K562 (cell line): ENCODE data around the gene OR13C8. TPM values are rescaled to one million over a fixed set of nuclear protein-coding genes. Genes with fewer than 3 reads are reported as not detected.
"Not testable (repeated sequence)": the region's sequence is repeated elsewhere in the genome, so short reads cannot be mapped to it uniquely, and the experiment has no call there.

ENCODE experiments used
- ATAC-seq: fragments of 200-7000 bp; cut with Tn5 transposase; 3 replicates; pipeline ENCODE4 v1.9.1; 2020; ENCODE audit warnings: moderate library complexity
- BruUV-seq: library from RNA; stranded (reverse); fragments of 400-500 nt; replicated peaks from 2 replicates; lab custom pipeline; 2021; lab: Mats Ljungman, UMichigan
- CTCF ChIA-PET: fragments of 300-600 bp; formaldehyde crosslinking; extraction: SDS; loops from one replicate; lab custom pipeline; 2021; ENCODE audit warnings: low intra/inter-chr PET ratio; lab: Yijun Ruan, JAX
- POLR2A ChIA-PET: fragments of 300-600, 350-650 bp; sonication (Branson Sonifier 250); formaldehyde crosslinking; extraction: SDS; loops from one replicate; lab custom pipeline; 2021; ENCODE audit warnings: antibody characterized with exemption, inconsistent platforms; lab: Yijun Ruan, JAX
- DNase-seq, 4 experiments: peaks; one replicate each; pipeline versions ENCODE4 v3.0.0 to v3.0.0-alpha.2; 2011 to 2018; ENCODE audit warnings: low spot score in 3 of 4, mixed read lengths in 3 of 4; ENCODE audit errors: extremely low read depth in 1 of 4
- FAIRE-seq: peaks from 2 replicates; lab custom pipeline; 2011; peaks lifted over from hg19 to GRCh38; lab: Jason Lieb, UNC
- H2AFZ ChIP-seq: 2 replicates; pipeline ENCODE4 v1.6.0; 2011; ENCODE audit warnings: low read depth, low read length, control low read depth, inconsistent platforms
- H3K27ac ChIP-seq: fragments of 200-600 bp; 3 replicates; pipeline ENCODE4 v1.8.0; 2011; ENCODE audit warnings: low read depth, mild to moderate bottlenecking, control low read depth, inconsistent platforms, low read length, moderate library complexity, mixed read lengths; ENCODE audit errors: extremely low read depth
- H3K27me3 ChIP-seq, 2 experiments: fragments of 300-600 bp in 1 of 2; 2 replicates in 1 of 2; 3 replicates in 1 of 2; pipeline versions ENCODE4 v1.6.0 to v1.8.0; 2011; ENCODE audit warnings: inconsistent platforms in 2 of 2, low read length in 2 of 2, mild to moderate bottlenecking in 1 of 2, mixed read lengths in 1 of 2, moderate library complexity in 1 of 2; ENCODE audit not compliant: control insufficient read depth in 2 of 2, insufficient read depth in 2 of 2
- H3K36me3 ChIP-seq: fragments of 300-600 bp; 3 replicates; pipeline ENCODE4 v1.8.0; 2011; ENCODE audit warnings: mild to moderate bottlenecking, low read length, inconsistent platforms; ENCODE audit not compliant: control insufficient read depth, insufficient read depth
- H3K4me1 ChIP-seq, 2 experiments: fragments of 200-600 bp in 1 of 2; replicated peaks in 1 of 2; 2 replicates in 1 of 2; 3 replicates in 1 of 2; pipeline versions ENCODE4 v1.5.1 to v1.8.0; 2011; ENCODE audit warnings: inconsistent platforms in 2 of 2, low read length in 2 of 2, mild to moderate bottlenecking in 1 of 2, mixed read lengths in 1 of 2, moderate library complexity in 1 of 2; ENCODE audit not compliant: control insufficient read depth in 2 of 2, insufficient read depth in 2 of 2
- H3K4me2 ChIP-seq: 2 replicates; pipeline ENCODE4 v1.6.1; 2011; ENCODE audit warnings: low read length, control low read depth, inconsistent platforms, mixed read lengths; ENCODE audit not compliant: insufficient read depth
- H3K4me3 ChIP-seq: fragments of 200-600 bp; sonication (generic), shearing (Covaris generic); 2 replicates; pipeline ENCODE4 v1.5.1; 2016; ENCODE audit warnings: control low read depth, inconsistent platforms
- H3K79me2 ChIP-seq: fragments of 200-600 bp; 3 replicates; pipeline ENCODE4 v1.8.0; 2011; ENCODE audit warnings: low read length, inconsistent platforms; ENCODE audit not compliant: control insufficient read depth, insufficient read depth
- H3K9ac ChIP-seq, 2 experiments: 2 replicates each; pipeline versions ENCODE4 v1.6.0 to v1.6.1; 2011; ENCODE audit warnings: low read depth in 2 of 2, low read length in 2 of 2, control low read depth in 1 of 2, inconsistent platforms in 1 of 2, mild to moderate bottlenecking in 1 of 2, mixed read lengths in 1 of 2; ENCODE audit not compliant: insufficient read depth in 1 of 2
- H3K9me1 ChIP-seq: one replicate; pipeline ENCODE4 v1.6.0; 2011; ENCODE audit warnings: inconsistent platforms, mild to moderate bottlenecking, low read length, moderate library complexity; ENCODE audit not compliant: control insufficient read depth, insufficient read depth
- H3K9me3 ChIP-seq: replicated peaks from 2 replicates; pipeline ENCODE4 v1.5.1; 2011; ENCODE audit warnings: low read depth, low read length, inconsistent platforms; ENCODE audit not compliant: control insufficient read depth, insufficient read depth
- H4K20me1 ChIP-seq: replicated peaks from 2 replicates; pipeline ENCODE4 v1.6.1; 2011; ENCODE audit warnings: low read length, inconsistent platforms, mixed read lengths; ENCODE audit not compliant: control insufficient read depth, insufficient read depth
- CGGBP1 ChIP-seq: fragments of 250-450 bp; sonication (Bioruptor Pico); IDR thresholded peaks from 2 replicates; pipeline ENCODE4 v1.9.0; 2021; ENCODE audit warnings: mild to moderate bottlenecking
- NFATC3 ChIP-seq: fragments of 450-650 bp; IDR thresholded peaks from 2 replicates; pipeline ENCODE4 v1.6.1; 2017; ENCODE audit warnings: mild to moderate bottlenecking
- ZBTB49 ChIP-seq: sonication (generic); formaldehyde crosslinking; IDR thresholded peaks from 2 replicates; pipeline ENCODE4 v1.8.0; 2022; ENCODE audit warnings: missing genetic modification reagents, mild to moderate bottlenecking, borderline replicate concordance
- WGBS: fragments of 100-300 bp; shearing (Covaris generic); methylation state at CpG from one replicate; pipeline ENCODE4 v1.1.6; 2016; ENCODE audit warnings: low coverage, mixed read lengths; ENCODE audit not compliant: insufficient coverage; ENCODE audit errors: missing lambda C conversion rate; 5-methylcytosine and 5-hydroxymethylcytosine counted together
- in situ Hi-C: fragments of 300-500 bp; cut with MboI; formaldehyde crosslinking; loops from 4 replicates; pipeline ENCODE4 v1.15.0; 2018; ENCODE audit warnings: inconsistent platforms, mixed read lengths
- intact Hi-C: fragments of 100-400 bp; cut with micrococcal nuclease; formaldehyde crosslinking; loops from 2 replicates; pipeline ENCODE4 v1.14.2; 2022
- polyA plus RNA-seq, 8 experiments: library from polyadenylated mRNA; depleted of rRNA in 4 of 8; stranded (reverse) in 5 of 8; unstranded in 3 of 8; fragments of >200 nt; fragmentation: Nextera tagmentation in 2 of 8; fragmentation: Illumina TruSeq in 1 of 8; extraction: Ambion mirVana in 2 of 8; extraction: Trizol in 1 of 8; gene quantifications; 2 replicates each; pipeline versions ENCODE4 v1.2.1 to v1.2.3, GENCODE V29; 2011 to 2014; ENCODE audit warnings: inconsistent platforms in 1 of 8, missing spikeins in 1 of 8
- total RNA-seq, 7 experiments: library from RNA; depleted of rRNA in 6 of 7; stranded (reverse); fragments of >200 nt in 6 of 7; fragmentation: Illumina TruSeq in 2 of 7; extraction: Trizol in 2 of 7; gene quantifications; 2 replicates each; pipeline versions ENCODE4 v1.2.1 to v1.2.3, GENCODE V29; 2011 to 2021; ENCODE audit warnings: low replicate concordance in 1 of 7

The OR13C8 gene
- total and polyA plus RNA-seq, 9 of the 15 experiments (the other 6 are each of a cell fraction or from before 2014, with no cell fraction given): not detected

GRCh38 chr9:104604801-104605200 is 35.8 kb downstream of the OR13C8 start:
- no peaks in the 10 kb centered on the region for H3K9me3 ChIP-seq
- H3K36me3 ChIP-seq: no peaks in the 10 kb centered on the region
- no peaks in the 10 kb centered on the region for H4K20me1 ChIP-seq
- in situ Hi-C loops (no loop called here), intact Hi-C loops (loop anchor here (10.0 kb wide), 1 partner anchor 60 kb away; no protein-coding TSS in a partner anchor)
- no TSS peak for BruUV-seq
- no peaks in the 10 kb centered on the region for H3K27me3 ChIP-seq
- H3K4me3 ChIP-seq: no peak overlapping the region
- no peaks in the 10 kb centered on the region for H3K9me1 ChIP-seq
- no peak overlapping the region for H2AFZ ChIP-seq
- no peaks in the 10 kb centered on the region for H3K79me2 ChIP-seq
- no peak for ATAC-seq
- POLR2A ChIA-PET: no interaction called here
- no peak for TF ChIP-seq CGGBP1
- no peak for TF ChIP-seq NFATC3
- no peak for TF ChIP-seq ZBTB49 (CRISPR knock-in tag)
- H3K4me1 ChIP-seq: no peaks in the 10 kb centered on the region
- CTCF ChIA-PET: no interaction called here
- no peak for DNase-seq
- H3K4me2 ChIP-seq: no peak overlapping the region
- H3K9ac ChIP-seq: no peak overlapping the region
- no peak overlapping the region for H3K27ac ChIP-seq
- no peak for FAIRE-seq
- 3% methylated on average over 3 of the region's 3 CpGs for WGBS

- H3K36me3 ChIP-seq, H3K79me2 ChIP-seq, H3K9ac ChIP-seq, FAIRE-seq, in situ Hi-C loops, ATAC-seq, H3K4me2 ChIP-seq, H3K9me1 ChIP-seq, POLR2A ChIA-PET, BruUV-seq, H3K27ac ChIP-seq, H3K4me3 ChIP-seq, DNase-seq, H4K20me1 ChIP-seq, H3K27me3 ChIP-seq, H3K9me3 ChIP-seq, H3K4me1 ChIP-seq, CTCF ChIA-PET, H2AFZ ChIP-seq: not testable (repeated sequence)
- intact Hi-C loops: loop anchor here (10.0 kb wide), 1 partner anchor 61 kb away; no protein-coding TSS in a partner anchor
- 0% methylated on average over 1 of the region's 1 CpG for WGBS
Observed at GRCh38 chr9:104605527-104605926, 36.6 kb downstream of the OR13C8 start, which contains the start of gene OR13C2. OR13C2 (minus strand) TSS chr9:104605627; CDS start chr9:104605627, 0 bp downstream.
